OCI-LY3 (cell line): ENCODE measurements around the gene TECR.

Experiments used
- EZH2phosphoT487 ChIP-seq: fragments of 200-600 bp; shearing (Covaris generic); IDR thresholded peaks from 2 replicates; pipeline ENCODE4 v1.6.1; 2018; ENCODE audit warnings: antibody characterized with exemption, mixed run types, low read depth
- TF ChIP-seq, protein P1 (sequence below): fragments of 200-600, 300-600 bp; sonication (generic); IDR thresholded peaks from 2 replicates; pipeline ENCODE4 v1.5.1; 2014; ENCODE audit warnings: antibody characterized with exemption, low read length, low read depth

DNA sequence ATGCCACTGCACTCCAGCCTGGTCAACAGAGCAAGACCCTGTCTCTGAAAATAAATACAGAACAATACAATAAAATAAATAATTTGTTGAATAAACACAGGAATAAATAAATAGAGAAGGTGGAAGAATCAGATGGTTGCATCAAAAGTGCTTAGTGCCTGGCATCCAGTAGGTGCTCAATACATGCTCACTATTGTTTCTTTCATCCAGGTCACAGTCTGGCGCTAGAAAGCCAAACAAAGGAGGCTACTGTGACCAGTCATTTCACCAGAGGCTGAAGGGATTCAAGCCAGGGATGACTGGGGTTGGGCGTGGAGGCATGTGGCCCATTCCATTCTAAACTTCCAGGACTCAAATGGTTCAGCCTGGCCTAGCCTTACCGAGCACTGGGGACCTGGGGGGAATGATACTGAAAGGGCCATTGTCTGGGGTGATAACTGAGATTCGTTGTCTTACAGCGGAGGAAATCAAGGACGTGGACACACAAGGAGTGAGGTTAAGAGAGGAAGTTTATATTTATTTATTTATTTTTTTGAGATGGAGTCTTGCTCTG lies 46.1 kb downstream of the TECR start:
- TF ChIP-seq, protein P1, sequence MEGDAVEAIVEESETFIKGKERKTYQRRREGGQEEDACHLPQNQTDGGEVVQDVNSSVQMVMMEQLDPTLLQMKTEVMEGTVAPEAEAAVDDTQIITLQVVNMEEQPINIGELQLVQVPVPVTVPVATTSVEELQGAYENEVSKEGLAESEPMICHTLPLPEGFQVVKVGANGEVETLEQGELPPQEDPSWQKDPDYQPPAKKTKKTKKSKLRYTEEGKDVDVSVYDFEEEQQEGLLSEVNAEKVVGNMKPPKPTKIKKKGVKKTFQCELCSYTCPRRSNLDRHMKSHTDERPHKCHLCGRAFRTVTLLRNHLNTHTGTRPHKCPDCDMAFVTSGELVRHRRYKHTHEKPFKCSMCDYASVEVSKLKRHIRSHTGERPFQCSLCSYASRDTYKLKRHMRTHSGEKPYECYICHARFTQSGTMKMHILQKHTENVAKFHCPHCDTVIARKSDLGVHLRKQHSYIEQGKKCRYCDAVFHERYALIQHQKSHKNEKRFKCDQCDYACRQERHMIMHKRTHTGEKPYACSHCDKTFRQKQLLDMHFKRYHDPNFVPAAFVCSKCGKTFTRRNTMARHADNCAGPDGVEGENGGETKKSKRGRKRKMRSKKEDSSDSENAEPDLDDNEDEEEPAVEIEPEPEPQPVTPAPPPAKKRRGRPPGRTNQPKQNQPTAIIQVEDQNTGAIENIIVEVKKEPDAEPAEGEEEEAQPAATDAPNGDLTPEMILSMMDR = no peak
- no peak for TF ChIP-seq EZH2phosphoT487
